ENCODE data around the gene ABCA3. TPM values are rescaled to one million over a fixed set of nuclear protein-coding genes. Genes with fewer than 3 reads are reported as not detected.

Gene ABCA3
- total RNA-seq, 1 donor, result 1.4 TPM

DNA sequence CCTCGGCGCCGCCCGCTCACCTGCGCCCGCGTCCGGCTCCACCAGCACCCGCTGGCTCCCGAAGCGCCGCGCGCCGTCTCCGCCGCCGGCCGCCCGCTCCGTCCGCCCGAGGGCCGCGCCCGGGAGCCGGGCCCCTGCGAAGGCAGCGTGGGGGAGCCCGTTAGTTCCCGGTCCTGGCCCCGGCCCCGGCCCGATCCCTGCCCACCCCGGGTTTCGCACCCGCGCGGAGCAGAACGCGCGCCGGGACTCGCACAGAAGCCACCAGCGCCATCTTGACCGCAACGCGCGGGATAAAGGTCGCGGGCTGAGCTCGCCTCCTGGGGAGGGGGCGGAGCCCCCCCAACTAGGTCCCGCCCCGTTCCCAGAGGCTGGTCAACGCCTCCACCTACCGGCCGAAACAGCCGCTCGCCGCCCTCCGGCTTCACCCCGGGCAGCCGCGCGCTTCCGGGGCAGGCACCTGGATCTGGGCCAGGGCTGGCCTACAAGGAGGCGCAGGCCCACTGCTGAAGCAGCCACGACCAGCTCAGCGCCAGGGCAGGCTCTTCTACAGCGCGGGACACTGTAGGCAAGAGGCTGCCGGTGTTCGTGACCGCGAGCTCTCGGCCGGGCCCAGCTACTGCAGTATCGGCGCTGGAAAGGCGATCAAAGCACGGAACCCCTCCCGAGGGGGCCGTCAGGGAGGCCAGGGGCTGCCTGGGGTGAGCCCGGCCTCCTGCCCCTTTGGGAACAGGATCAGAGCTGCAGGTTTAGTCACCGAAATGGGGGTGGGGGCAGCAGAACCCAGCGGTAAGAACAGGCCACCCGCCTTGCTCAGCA, 89.0 kb downstream of the ABCA3 start, which contains the start of gene ECI1:
Gene ECI1, minus strand, starts transcription at position 292 of the 816 bp plus-strand sequence. Its CDS starts 21 bp downstream, at position 271.
- H3K4me2 ChIP-seq (ENCODE audit: insufficient read depth, low read length), result peak within 1 kb of the TSS; percentile 79
- H3K79me2 ChIP-seq (ENCODE audit: insufficient read depth, low read length), result peaks cover 24% of the 10 kb centered on the region
- DNase-seq (ENCODE audit: insufficient read length, low spot score, missing footprints), result peak; percentile 100
- H3K4me3 ChIP-seq (ENCODE audit: insufficient read depth, low read length), result peak within 1 kb of the TSS; percentile 81
- H2AFZ ChIP-seq (ENCODE audit: low read length), result peak within 1 kb of the TSS; percentile 35
- H4K20me1 ChIP-seq (ENCODE audit: insufficient read depth, low read length), result peaks cover 13% of the 10 kb centered on the region
- H3K36me3 ChIP-seq (ENCODE audit: insufficient read depth, low read length), result peaks cover 39% of the 10 kb centered on the region
- H3K27ac ChIP-seq (ENCODE audit: low read depth, low read length), result peak within 1 kb of the TSS; percentile 57
- peaks cover 15% of the 10 kb centered on the region for H3K4me1 ChIP-seq (ENCODE audit: insufficient read depth, low read length)
- TF ChIP-seq, protein P1, sequence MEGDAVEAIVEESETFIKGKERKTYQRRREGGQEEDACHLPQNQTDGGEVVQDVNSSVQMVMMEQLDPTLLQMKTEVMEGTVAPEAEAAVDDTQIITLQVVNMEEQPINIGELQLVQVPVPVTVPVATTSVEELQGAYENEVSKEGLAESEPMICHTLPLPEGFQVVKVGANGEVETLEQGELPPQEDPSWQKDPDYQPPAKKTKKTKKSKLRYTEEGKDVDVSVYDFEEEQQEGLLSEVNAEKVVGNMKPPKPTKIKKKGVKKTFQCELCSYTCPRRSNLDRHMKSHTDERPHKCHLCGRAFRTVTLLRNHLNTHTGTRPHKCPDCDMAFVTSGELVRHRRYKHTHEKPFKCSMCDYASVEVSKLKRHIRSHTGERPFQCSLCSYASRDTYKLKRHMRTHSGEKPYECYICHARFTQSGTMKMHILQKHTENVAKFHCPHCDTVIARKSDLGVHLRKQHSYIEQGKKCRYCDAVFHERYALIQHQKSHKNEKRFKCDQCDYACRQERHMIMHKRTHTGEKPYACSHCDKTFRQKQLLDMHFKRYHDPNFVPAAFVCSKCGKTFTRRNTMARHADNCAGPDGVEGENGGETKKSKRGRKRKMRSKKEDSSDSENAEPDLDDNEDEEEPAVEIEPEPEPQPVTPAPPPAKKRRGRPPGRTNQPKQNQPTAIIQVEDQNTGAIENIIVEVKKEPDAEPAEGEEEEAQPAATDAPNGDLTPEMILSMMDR (IDR thresholded peaks at IDR 0.05; ENCODE audit: extremely low read depth, low read depth, low read length), result peak; percentile 45
- H3K27me3 ChIP-seq (ENCODE audit: insufficient read depth, low read length), result no peaks in the 10 kb centered on the region
- no peaks in the 10 kb centered on the region for H3K9me3 ChIP-seq (ENCODE audit: low read depth, low read length)

DNA sequence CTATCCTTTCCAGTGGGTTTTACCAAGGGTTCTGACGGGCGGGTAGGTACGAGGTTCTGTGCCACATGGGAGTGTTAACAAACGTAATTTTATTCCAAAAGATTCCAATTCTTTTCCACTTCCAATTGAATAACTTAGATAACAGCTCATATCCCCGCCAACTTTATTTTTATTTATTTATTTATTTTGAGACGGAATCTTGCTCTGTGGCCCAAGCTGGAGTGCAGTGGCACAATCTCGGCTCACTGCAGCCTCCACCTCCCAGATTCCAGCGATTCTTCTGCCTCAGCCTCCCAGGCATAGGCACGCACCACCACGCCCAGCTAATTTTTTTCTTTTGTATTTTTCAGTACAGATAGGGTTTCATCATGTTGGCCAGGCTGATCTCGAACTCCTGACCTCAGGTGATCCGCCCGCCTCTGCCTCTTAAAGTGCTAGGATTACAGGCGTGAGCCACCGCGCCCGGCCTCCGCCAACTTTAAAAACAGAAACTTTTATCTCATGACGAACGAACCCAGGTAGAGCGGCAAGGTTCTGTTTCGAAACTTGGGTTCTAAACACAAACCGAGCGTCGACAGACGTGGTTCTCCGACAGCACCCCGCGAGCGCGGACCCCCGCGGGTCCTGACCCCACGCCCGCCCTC, 89.8 kb downstream of the ABCA3 start:
- H3K79me2 ChIP-seq (ENCODE audit: insufficient read depth, low read length), result peaks cover 21% of the 10 kb centered on the region
- H2AFZ ChIP-seq (ENCODE audit: low read length), result peak overlapping the region; percentile 35
- TF ChIP-seq, protein P1 (IDR thresholded peaks at IDR 0.05; ENCODE audit: extremely low read depth, low read depth, low read length), result no peak
- H3K4me1 ChIP-seq (ENCODE audit: insufficient read depth, low read length), result peaks cover 15% of the 10 kb centered on the region
- no peaks in the 10 kb centered on the region for H3K27me3 ChIP-seq (ENCODE audit: insufficient read depth, low read length)
- H3K27ac ChIP-seq (ENCODE audit: low read depth, low read length), result peak overlapping the region; percentile 53
- peaks cover 12% of the 10 kb centered on the region for H4K20me1 ChIP-seq (ENCODE audit: insufficient read depth, low read length)
- no peaks in the 10 kb centered on the region for H3K9me3 ChIP-seq (ENCODE audit: low read depth, low read length)
- H3K36me3 ChIP-seq (ENCODE audit: insufficient read depth, low read length), result peaks cover 39% of the 10 kb centered on the region
- no peak for DNase-seq (ENCODE audit: insufficient read length, low spot score, missing footprints)
- peak overlapping the region; percentile 81 for H3K4me3 ChIP-seq (ENCODE audit: insufficient read depth, low read length)
- peak overlapping the region; percentile 79 for H3K4me2 ChIP-seq (ENCODE audit: insufficient read depth, low read length)

DNA sequence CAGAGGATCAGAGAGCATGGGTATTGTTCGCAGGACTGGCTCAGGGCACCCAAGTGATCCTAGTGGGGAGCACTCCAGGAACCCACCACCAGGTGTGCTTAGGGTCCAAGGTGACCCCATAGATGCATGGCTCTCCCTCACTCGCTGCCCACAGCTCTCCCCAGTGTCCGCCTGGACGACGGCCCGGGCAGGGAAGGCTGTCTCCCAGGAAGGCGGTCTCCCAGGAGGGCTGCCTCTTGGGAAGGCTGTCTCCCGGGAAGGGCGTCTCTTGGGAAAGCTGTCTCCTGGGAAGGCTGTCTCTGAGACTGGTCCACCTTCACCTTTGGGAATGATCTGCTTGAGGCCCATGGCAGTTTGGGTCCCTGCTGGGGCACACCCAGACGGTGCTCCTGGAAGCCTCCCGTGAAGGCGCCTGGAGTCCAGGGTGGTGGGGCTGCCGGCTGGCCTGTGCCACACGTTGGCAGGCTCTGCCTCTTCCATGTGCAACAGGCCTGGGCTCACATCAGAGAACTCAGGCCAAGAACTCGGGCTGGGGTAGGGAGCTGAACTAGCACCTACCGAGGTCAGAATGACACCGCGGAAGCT, 94.1 kb downstream of the ABCA3 start:
- Histone ChIP-seq H3K4me1 (ENCODE audit: insufficient read depth, low read length) (peaks cover 8% of the 10 kb centered on the region), H3K79me2 (ENCODE audit: insufficient read depth, low read length) (peaks cover 15% of the 10 kb centered on the region), H3K9me3 (ENCODE audit: low read depth, low read length) (no peaks in the 10 kb centered on the region), H2AFZ (ENCODE audit: low read length) (no peak overlapping the region), H3K27ac (ENCODE audit: low read depth, low read length) (no peak overlapping the region), H4K20me1 (ENCODE audit: insufficient read depth, low read length) (peaks cover 10% of the 10 kb centered on the region), H3K36me3 (ENCODE audit: insufficient read depth, low read length) (peaks cover 34% of the 10 kb centered on the region), H3K27me3 (ENCODE audit: insufficient read depth, low read length) (no peaks in the 10 kb centered on the region), H3K4me3 (ENCODE audit: insufficient read depth, low read length) (no peak overlapping the region), H3K4me2 (ENCODE audit: insufficient read depth, low read length) (no peak overlapping the region)
- peak; percentile 58 for DNase-seq (ENCODE audit: insufficient read length, low spot score, missing footprints)
- TF ChIP-seq, protein P1 (IDR thresholded peaks at IDR 0.05; ENCODE audit: extremely low read depth, low read depth, low read length), result no peak
